Activated CD8-positive, alpha-beta memory T cell treated with anti-CD3 and anti-CD28 coated beads, Interleukin-2, amount 50 U/mL, for 24 hours (primary cell): ENCODE measurements around the gene ERICH3.

Source experiments
- DNase-seq: peaks from one replicate; pipeline ENCODE4 v3.0.0-alpha.2; 2020; ENCODE audit errors: extremely low read depth

Gene ERICH3

GRCh38 chr1:74587888-74588287 lies 85.7 kb downstream of the ERICH3 start:
- no peak for DNase-seq

- no peak for DNase-seq
Measured at GRCh38 chr1:74586253-74586897, 87.2 kb downstream of the ERICH3 start.

GRCh38 chr1:74584185-74584584 lies 89.4 kb downstream of the ERICH3 start:
- DNase-seq: no peak

GRCh38 chr1:74583397-74583796 lies 90.2 kb downstream of the ERICH3 start:
- no peak for DNase-seq

GRCh38 chr1:74579425-74579824 lies 94.2 kb downstream of the ERICH3 start:
- no peak for DNase-seq

GRCh38 chr1:74578101-74578500 lies 95.5 kb downstream of the ERICH3 start:
- DNase-seq: no peak

- DNase-seq: no peak
Measured at GRCh38 chr1:74571891-74572290, 101.7 kb downstream of the ERICH3 start.

GRCh38 chr1:74571493-74571800 lies 102.1 kb downstream of the ERICH3 start:
- no peak for DNase-seq

- DNase-seq: no peak
Measured at GRCh38 chr1:74570797-74571492, 102.6 kb downstream of the ERICH3 start.

- no peak for DNase-seq
Measured at GRCh38 chr1:74549932-74550331, 123.7 kb downstream of the ERICH3 start.

- no peak for DNase-seq
Measured at GRCh38 chr1:74548961-74549750, 124.4 kb downstream of the ERICH3 start.

- no peak for DNase-seq
Measured at GRCh38 chr1:74545821-74546220, 127.8 kb downstream of the ERICH3 start.

- DNase-seq: no peak
Measured at GRCh38 chr1:74534241-74534640, 139.4 kb downstream of the ERICH3 start.

GRCh38 chr1:74531796-74532195 lies 141.8 kb downstream of the ERICH3 start:
- no peak for DNase-seq

GRCh38 chr1:74530892-74531291 lies 142.7 kb downstream of the ERICH3 start:
- DNase-seq: no peak

- DNase-seq: no peak
Measured at GRCh38 chr1:74528123-74528522, 145.5 kb downstream of the ERICH3 start.

- DNase-seq: no peak
Measured at GRCh38 chr1:74526708-74527107, 146.9 kb downstream of the ERICH3 start.

- no peak for DNase-seq
Measured at GRCh38 chr1:74523873-74524480, 149.6 kb downstream of the ERICH3 start.

- DNase-seq: no peak
Measured at GRCh38 chr1:74522148-74522547, 151.4 kb downstream of the ERICH3 start.
